NOMO-1 treated with dmso at 0.1 percent for 144 hours (cell line): ENCODE results near the gene KIRREL3.

Experiments used
- DNase-seq: peaks from one replicate; lab custom pipeline; 2025; ENCODE audit not compliant: unreplicated experiment; lab: John Stamatoyannopoulos, UW

Gene KIRREL3

GRCh38 chr11:126997641-126998040, 2.9 kb downstream of the KIRREL3 start:
- DNase-seq, result no peak

DNA sequence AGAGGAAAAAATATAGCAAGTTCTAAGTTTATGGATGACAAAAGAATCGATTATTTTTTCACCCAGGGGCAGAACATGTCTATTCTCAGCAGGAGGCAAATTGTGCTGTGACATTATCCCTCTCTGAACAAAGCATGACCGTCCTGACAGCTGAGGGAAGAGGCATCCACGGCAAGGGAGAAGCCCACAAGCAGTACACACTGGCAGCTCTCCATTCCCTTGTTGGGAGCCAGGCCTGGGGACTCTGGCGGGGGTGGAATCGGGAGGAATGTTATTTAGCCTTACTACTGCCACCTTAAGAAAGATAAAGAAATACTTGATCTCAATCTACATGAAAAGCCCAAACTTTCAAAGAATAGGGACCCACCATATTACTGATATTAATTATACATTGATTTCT, 3.4 kb downstream of the KIRREL3 start:
- no peak for DNase-seq

- no peak for DNase-seq
These were observed 4.3 kb downstream of the KIRREL3 start for GRCh38 chr11:126996036-126996804.

DNA sequence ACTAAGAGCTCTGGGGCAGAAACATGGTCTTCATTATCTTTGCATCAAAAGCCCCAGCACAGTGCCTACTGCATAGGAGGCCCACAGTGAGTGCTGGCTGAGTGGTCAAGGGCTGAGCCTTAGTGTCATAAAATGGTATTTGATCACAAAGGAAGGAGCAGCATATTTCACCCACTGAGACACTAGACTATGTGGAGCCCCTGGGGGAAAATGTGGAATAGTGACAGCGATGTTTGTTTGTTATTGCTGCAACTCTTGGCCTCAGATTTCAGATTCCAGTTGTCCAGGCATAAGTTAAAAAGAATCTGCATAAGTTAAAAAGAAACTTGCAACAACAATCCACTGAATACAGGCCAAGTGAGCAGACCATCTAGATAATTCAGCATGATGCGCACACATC, 7.0 kb downstream of the KIRREL3 start:
- DNase-seq, result no peak

- DNase-seq, result no peak
These were observed 7.8 kb downstream of the KIRREL3 start for GRCh38 chr11:126992804-126993111.

GRCh38 chr11:126992065-126992803, 8.3 kb downstream of the KIRREL3 start:
- no peak for DNase-seq

GRCh38 chr11:126991596-126991995, 9.0 kb downstream of the KIRREL3 start:
- no peak for DNase-seq

- no peak for DNase-seq
These were observed 9.7 kb downstream of the KIRREL3 start for GRCh38 chr11:126990716-126991480.

DNA sequence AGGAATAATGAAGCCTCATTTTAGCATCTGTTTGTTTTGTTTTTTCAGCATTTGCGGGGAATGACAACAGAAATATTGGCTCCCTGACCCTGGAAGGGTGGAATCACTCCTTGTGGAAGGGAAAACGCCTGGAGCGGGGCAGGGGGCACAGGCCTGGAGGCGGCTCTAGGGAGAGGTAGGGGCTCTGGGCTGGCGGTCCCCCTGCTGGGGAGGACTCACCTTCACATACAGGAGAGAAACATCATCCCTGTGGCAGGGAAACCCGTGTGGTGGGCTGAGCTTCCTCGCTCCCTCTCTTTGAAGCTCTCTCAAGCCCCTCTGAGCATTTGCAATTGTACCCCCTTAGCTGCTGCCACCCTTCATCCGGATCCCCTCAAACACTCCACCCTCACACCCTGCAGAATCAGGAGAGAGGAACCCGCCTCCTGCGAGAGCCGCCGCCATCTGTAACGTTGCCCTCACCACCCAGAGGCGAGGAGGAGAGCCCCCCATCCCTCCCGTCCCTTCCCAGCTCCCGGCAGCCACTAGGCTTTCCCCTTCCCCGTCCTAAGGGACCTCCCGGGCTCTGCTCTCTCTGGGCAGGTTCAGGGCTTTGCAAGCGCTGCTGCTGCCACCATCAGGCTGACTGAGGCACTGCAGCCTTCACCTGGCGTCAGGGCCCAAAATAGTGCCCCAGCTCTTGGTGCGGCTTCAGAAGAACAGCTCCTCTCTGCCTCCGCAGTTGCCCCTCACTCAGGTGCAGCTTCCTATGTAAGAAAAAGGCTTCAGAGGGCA, 10.4 kb downstream of the KIRREL3 start:
- DNase-seq, result no peak

- no peak for DNase-seq
These were observed 11.9 kb downstream of the KIRREL3 start for GRCh38 chr11:126988655-126989054.

DNA sequence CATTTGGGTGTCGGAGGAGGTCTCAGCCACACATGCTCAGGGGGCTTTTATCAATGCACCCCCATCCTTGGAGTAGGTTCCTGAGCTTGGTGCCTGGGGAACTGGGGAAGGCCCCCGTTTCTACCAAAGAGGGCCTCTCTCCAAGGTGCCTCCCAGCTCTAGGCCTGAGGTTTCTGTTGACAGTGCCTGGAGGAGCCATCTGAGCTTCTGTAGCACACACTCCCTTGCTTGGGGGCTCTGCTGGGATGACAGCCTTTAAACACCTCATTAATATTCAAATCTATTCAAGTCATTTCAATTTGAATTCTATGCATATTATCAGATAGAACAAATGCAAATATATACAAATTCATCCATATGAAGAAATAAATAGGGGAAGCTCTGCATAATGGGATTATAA, 18.9 kb downstream of the KIRREL3 start:
- DNase-seq, result no peak

GRCh38 chr11:126978911-126979310, 21.7 kb downstream of the KIRREL3 start:
- no peak for DNase-seq

- DNase-seq, result no peak
These were observed 22.4 kb downstream of the KIRREL3 start for GRCh38 chr11:126978165-126978564.

DNA sequence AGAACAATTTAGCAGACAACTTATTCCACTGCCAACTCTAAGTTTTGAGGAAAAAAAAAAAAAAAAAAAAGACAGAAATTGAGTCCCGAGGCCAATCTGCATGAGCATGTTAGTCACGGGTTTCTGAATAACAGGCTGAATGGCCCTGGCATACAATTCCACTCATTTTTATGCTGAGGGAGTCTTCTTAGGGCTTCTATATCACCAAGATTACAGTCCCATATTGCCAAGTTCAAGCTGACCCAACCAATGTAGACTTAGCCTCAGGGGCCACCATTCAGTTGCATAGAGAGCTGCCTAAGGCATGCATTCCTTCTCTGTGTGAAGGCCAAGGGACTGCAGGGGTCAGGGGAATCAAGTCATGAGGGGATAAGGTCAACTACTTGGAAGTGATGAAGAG, 27.5 kb downstream of the KIRREL3 start:
- no peak for DNase-seq

GRCh38 chr11:126971305-126971704, 29.3 kb downstream of the KIRREL3 start:
- DNase-seq, result no peak

GRCh38 chr11:126969865-126970479, 30.6 kb downstream of the KIRREL3 start:
- DNase-seq, result no peak

DNA sequence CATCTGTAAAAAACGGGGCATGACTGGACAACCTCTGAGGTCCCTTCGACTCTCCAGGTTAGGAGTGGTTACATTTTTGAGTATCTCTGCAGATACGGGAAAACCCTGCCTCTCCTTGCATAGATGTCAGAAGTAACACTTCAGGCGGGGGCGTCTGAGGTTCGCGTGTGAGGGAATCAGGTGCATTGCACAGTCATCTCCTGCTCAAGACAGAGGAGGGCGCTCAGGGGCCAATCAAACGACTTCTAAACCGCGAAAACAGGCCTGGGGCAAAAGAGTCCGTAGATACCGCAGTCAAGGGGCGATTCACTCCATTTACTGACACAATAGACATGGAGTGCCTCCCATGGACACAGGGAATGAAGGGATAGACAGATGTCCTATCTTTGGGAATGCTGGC, 31.7 kb downstream of the KIRREL3 start:
- DNase-seq, result no peak

DNA sequence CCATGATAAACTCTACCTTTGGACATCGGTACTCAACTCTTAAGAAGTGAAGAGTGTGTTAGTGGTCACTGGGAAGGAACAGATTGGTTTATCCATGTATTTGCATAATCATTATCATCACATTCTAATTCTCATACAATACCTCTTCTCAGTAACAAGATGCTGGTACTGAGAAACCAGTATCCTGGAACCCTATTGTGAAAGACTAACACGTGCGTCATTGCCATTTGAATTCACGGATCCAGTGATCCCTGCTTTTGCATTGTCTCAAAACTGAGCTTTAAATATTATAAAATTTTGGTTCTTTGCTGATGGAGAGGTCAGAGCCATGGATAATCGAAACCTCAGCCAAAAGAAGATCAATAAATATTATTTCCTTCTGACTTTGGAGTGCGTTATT, 35.2 kb downstream of the KIRREL3 start:
- DNase-seq, result no peak

GRCh38 chr11:126963603-126964363, 36.8 kb downstream of the KIRREL3 start:
- DNase-seq, result no peak

DNA sequence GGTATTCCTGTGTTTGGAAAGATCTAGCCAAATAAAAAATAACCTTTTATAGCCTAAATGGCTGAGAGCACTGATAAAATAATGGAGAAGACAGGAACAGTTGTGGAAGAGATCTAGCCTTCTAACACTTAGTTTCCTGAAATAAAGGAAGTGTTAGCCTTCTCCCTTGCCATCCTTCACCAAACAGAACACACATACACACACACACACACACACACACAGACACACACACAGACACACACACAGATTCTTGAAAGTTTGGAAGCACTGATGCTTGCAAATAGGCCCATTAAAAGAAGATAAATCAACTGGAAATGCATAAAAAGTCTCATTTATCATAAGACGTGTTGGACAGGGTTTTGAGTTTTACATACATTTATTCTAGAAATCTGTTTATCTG, 37.5 kb downstream of the KIRREL3 start:
- DNase-seq, result no peak
